ENCODE results near the gene CHSY3.

CHSY3 gene

DNA sequence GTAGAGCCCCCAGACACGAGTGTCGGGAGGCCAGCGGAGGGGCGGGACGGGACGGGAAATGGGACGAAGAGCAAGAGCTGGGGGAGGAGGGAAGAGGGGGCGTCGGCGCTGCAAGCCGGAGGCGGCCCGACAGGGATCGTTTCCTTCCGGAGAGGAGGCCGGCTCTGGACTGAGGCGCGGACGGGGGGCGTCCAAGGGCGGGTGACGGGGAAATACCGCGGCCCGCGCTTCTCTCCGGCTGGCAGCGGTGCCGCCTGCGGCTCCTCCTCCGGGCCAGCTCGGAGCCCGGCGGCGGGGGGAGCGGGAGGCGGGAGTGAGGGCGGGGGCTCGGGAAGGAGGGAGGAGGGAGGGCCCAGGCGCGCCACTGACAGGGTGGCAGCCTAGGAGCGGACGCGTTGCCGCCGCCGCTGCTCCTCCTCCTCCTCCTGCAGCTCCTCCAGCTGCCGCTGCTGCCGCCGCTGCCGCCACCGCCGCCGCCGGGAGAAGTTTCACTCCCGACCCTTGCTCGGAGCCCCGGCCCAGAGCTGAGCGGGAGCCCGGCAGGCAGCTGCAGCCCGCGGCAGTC is at the start of gene CHSY3:
TSS of gene CHSY3 (plus strand) at position 364 of the 565 bp plus-strand sequence.
- Mint-ChIP-seq H3K4me1 (ENCODE audit: low read depth) (peaks cover 11% of the 10 kb centered on the region), H3K27me3 (ENCODE audit: low read depth) (peaks cover 60% of the 10 kb centered on the region), H3K36me3 (ENCODE audit: low read depth) (no peaks in the 10 kb centered on the region), H3K27ac (peak within 1 kb of the TSS; percentile 23), H3K4me3 (peak within 1 kb of the TSS; percentile 82), H3K9me3 (no peaks in the 10 kb centered on the region)

GRCh38 chr5:129856325-129856724 is 47.9 kb upstream of the CHSY3 start:
- Mint-ChIP-seq H3K4me1 (ENCODE audit: low read depth) (no peaks in the 10 kb centered on the region), H3K4me3 (no peak overlapping the region), H3K9me3 (no peaks in the 10 kb centered on the region), H3K27me3 (ENCODE audit: low read depth) (no peaks in the 10 kb centered on the region), H3K27ac (no peak overlapping the region), H3K36me3 (ENCODE audit: low read depth) (no peaks in the 10 kb centered on the region)

DNA sequence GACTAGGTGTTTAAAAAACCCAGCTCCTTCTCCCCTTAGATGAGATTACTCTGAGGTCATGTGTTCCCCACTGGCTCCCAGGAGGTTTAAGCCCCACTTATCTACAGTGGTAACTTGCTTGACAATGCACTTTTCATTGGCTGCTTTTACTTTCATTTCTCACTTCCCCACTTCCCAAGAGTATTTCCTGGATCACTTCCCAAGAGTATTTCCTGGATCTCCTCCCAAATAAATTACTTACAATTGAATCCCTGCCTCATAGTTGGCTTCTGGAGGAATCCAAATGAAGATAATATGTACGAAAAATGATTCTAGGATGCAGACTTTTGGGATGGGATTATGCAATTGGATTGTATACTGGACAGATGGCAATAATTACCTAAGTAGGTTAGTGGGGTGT is 47.1 kb upstream of the CHSY3 start:
- no peaks in the 10 kb centered on the region for H3K36me3 Mint-ChIP-seq (ENCODE audit: low read depth)
- H3K4me3 Mint-ChIP-seq, result no peak overlapping the region
- H3K27ac Mint-ChIP-seq, result no peak overlapping the region
- H3K4me1 Mint-ChIP-seq (ENCODE audit: low read depth), result no peaks in the 10 kb centered on the region
- no peaks in the 10 kb centered on the region for H3K27me3 Mint-ChIP-seq (ENCODE audit: low read depth)
- no peaks in the 10 kb centered on the region for H3K9me3 Mint-ChIP-seq

DNA sequence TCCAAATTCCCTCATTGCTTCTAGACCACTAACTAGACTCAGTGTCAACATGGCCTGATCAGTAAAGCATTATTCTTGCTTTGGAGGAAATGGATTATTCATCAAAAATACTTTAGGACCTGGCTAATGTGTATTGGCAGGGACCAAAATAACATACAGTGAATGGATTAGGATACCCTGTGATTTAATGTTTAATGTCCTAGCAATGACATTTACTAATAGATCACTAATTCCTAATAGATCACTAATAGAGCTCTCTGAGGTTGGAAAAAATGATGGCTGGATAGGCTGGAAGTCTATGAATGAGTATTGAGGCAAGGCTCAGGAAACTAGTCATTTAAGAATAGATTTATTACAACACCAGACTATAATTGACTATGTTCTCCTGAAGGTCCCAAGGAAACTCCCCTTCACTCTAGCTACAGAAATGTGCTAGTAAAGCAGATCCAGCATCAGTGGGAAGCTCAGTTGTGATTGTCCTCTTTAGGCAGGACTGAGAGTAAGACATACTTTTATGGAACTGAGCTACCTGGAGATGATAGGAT is 46.1 kb upstream of the CHSY3 start:
- Mint-ChIP-seq H3K27me3 (ENCODE audit: low read depth) (no peaks in the 10 kb centered on the region), H3K27ac (no peak overlapping the region), H3K4me3 (no peak overlapping the region), H3K9me3 (no peaks in the 10 kb centered on the region), H3K4me1 (ENCODE audit: low read depth) (no peaks in the 10 kb centered on the region), H3K36me3 (ENCODE audit: low read depth) (no peaks in the 10 kb centered on the region)

DNA sequence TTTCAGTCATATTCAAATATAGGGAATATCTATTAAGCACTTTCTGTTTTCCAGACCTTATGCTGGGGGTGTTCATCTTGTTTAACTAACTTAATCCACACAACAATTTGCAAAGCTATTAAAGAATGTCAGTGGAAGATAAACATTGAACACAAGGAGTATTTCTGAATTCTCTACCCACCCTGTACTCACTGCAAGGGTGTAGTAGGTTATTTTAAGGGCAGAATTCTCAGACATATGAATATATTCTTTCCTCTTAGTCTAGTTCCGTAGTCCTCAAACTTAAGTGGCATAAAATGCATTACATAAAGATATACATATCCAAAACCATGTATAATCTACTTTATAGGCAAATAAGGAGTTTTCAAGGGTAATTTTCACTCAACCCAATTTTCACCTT is 19.9 kb upstream of the CHSY3 start:
- Mint-ChIP-seq H3K36me3 (ENCODE audit: low read depth) (no peaks in the 10 kb centered on the region), H3K9me3 (no peaks in the 10 kb centered on the region), H3K27ac (no peak overlapping the region)

GRCh38 chr5:129899454-129899853 is 4.8 kb upstream of the CHSY3 start:
- Mint-ChIP-seq H3K4me1 (ENCODE audit: low read depth) (peaks cover 3% of the 10 kb centered on the region), H3K9me3 (no peaks in the 10 kb centered on the region), H3K36me3 (ENCODE audit: low read depth) (no peaks in the 10 kb centered on the region), H3K27ac (no peak overlapping the region), H3K27me3 (ENCODE audit: low read depth) (peaks cover 32% of the 10 kb centered on the region), H3K4me3 (no peak overlapping the region)

More for the DNA sequence above, 19.9 kb upstream of the CHSY3 start:
- H3K27me3 Mint-ChIP-seq (ENCODE audit: low read depth), result no peaks in the 10 kb centered on the region
- H3K4me1 Mint-ChIP-seq (ENCODE audit: low read depth), result no peaks in the 10 kb centered on the region
- no peak overlapping the region for H3K4me3 Mint-ChIP-seq

GRCh38 chr5:129902816-129903215 is 1.4 kb upstream of the CHSY3 start:
- Mint-ChIP-seq H3K4me3 (no peak overlapping the region), H3K27me3 (ENCODE audit: low read depth) (peaks cover 54% of the 10 kb centered on the region), H3K36me3 (ENCODE audit: low read depth) (no peaks in the 10 kb centered on the region), H3K27ac (no peak overlapping the region), H3K9me3 (no peaks in the 10 kb centered on the region), H3K4me1 (ENCODE audit: low read depth) (peaks cover 11% of the 10 kb centered on the region)

DNA sequence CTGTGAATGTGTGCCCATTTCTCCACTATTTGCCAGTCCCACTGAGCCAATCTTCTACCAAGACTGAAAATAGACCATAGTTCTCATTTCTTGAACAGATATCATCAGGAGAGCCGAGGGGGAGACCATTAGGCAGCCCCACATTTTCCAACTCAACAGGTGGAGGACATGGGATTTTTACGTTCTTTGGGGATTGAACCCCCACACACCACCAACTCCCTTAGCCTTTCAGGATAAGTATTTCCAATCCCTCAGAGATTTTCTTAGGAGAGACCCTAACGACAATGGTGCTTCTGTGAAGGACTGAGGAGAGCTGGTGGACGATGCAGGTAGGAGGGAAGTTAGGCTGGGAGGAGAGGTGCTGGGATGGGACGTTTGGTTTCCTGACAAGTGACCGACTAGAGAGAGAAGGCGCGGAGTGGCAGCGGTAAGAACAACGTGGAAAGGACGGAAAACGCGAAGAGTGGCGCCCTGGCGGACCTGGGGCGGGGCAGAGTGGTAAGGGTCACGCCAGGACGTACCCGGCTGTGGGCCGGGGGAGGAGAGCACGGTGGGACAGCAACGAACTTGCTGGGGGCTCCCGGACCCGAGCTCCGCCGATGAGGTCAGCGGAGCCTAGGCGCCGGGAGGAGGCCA is 681 bp upstream of the CHSY3 start:
- H3K27me3 Mint-ChIP-seq (ENCODE audit: low read depth), result peaks cover 60% of the 10 kb centered on the region
- H3K4me3 Mint-ChIP-seq, result peak overlapping the region; percentile 82
- H3K4me1 Mint-ChIP-seq (ENCODE audit: low read depth), result peaks cover 11% of the 10 kb centered on the region
- H3K9me3 Mint-ChIP-seq, result no peaks in the 10 kb centered on the region
- peak overlapping the region; percentile 23 for H3K27ac Mint-ChIP-seq
- H3K36me3 Mint-ChIP-seq (ENCODE audit: low read depth), result no peaks in the 10 kb centered on the region

DNA sequence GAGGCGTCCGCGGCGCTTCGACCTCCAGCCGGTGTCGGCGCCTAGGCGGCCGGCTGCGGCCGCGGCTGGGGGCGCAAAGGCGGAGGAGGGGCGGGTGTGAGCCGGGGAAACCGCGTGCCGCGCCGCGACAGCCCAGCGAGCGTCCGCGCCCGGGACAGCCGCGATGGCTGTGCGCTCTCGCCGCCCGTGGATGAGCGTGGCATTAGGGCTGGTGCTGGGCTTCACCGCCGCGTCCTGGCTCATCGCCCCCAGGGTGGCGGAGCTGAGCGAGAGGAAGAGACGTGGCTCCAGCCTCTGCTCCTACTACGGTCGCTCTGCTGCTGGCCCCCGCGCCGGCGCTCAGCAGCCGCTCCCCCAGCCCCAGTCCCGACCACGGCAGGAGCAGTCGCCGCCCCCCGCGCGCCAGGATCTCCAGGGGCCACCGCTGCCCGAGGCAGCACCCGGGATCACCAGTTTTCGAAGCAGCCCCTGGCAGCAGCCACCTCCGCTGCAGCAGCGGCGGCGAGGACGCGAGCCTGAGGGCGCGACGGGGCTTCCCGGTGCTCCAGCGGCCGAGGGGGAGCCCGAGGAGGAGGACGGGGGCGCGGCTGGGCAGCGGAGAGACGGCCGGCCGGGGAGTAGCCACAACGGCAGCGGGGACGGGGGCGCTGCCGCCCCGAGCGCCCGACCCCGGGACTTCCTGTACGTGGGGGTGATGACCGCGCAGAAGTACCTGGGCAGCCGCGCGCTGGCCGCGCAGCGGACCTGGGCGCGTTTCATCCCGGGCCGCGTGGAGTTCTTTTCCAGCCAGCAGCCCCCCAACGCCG is 605 bp downstream of the CHSY3 start:
- Mint-ChIP-seq H3K4me3 (no peak overlapping the region), H3K4me1 (ENCODE audit: low read depth) (peaks cover 11% of the 10 kb centered on the region), H3K27ac (no peak overlapping the region), H3K27me3 (ENCODE audit: low read depth) (peaks cover 60% of the 10 kb centered on the region), H3K9me3 (no peaks in the 10 kb centered on the region), H3K36me3 (ENCODE audit: low read depth) (no peaks in the 10 kb centered on the region)

DNA sequence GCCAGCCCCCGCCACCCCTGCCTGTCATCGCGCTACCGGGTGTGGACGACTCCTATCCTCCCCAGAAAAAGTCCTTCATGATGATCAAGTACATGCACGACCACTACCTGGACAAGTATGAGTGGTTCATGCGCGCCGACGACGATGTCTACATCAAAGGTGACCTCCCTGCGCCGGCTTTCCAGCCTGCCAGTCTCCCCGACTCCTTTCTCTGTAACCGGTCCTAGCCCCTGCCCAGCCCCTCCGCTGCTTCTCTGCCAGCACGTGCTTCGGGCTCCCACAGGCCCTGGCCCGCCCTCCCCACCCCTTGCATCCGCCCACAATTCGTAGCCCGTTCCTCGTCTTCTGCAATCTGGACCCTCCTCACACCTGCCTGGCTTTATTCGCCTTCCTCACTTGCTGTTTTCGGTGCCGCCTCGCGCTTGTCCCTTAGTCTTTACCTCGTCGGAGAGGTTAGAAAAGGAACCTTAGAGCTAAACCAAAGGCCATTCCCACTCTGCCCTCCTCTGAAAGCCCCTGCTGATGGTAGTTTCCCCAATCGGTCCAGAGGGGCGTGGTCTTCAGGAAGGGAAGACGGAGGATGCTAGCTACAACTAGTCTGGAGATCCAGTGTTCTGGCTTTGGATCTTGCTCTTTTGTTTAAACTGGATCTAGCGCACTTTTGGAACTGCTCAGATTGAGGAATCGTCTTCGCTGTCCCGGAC is 1.4 kb downstream of the CHSY3 start:
- no peaks in the 10 kb centered on the region for H3K9me3 Mint-ChIP-seq
- peaks cover 11% of the 10 kb centered on the region for H3K4me1 Mint-ChIP-seq (ENCODE audit: low read depth)
- no peaks in the 10 kb centered on the region for H3K36me3 Mint-ChIP-seq (ENCODE audit: low read depth)
- no peak overlapping the region for H3K27ac Mint-ChIP-seq
- H3K27me3 Mint-ChIP-seq (ENCODE audit: low read depth), result peaks cover 58% of the 10 kb centered on the region
- peak overlapping the region; percentile 76 for H3K4me3 Mint-ChIP-seq

DNA sequence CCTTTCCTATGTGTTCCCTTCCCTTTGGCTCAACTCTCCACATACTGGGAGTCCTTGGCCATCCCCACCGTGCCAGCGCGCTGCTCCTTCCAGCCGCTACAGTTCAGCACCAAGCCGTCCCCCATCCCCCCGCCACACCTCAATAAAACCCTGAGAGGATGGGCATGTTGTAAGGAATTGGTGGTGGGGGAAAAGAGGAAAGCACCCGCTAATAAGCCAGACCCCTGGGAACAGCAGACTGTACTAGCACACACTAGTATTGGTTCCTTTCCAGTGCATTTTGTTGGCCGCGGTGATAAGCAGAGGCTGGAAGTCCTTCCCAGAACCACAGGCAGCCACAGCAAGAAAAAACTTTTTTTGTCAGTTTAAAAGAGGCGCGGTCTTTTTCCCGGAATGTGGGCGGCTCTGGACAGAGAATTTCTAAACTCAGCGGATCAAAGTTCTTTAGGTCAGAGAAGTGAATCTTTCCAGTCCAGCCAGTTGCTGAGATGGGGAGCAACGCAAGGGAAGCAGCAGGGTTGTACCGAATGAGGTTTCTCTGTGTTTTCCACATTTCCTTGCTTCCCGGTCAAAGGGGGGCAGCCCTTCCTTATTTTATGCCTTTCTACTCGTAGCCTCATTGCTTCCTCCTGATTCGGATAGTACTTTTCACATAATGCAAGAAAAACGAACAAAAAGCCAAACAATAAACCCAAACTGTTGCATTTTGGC is 2.1 kb downstream of the CHSY3 start:
- H3K4me3 Mint-ChIP-seq, result peak overlapping the region; percentile 76
- no peaks in the 10 kb centered on the region for H3K36me3 Mint-ChIP-seq (ENCODE audit: low read depth)
- H3K9me3 Mint-ChIP-seq, result no peaks in the 10 kb centered on the region
- peaks cover 11% of the 10 kb centered on the region for H3K4me1 Mint-ChIP-seq (ENCODE audit: low read depth)
- peaks cover 57% of the 10 kb centered on the region for H3K27me3 Mint-ChIP-seq (ENCODE audit: low read depth)
- H3K27ac Mint-ChIP-seq, result no peak overlapping the region

DNA sequence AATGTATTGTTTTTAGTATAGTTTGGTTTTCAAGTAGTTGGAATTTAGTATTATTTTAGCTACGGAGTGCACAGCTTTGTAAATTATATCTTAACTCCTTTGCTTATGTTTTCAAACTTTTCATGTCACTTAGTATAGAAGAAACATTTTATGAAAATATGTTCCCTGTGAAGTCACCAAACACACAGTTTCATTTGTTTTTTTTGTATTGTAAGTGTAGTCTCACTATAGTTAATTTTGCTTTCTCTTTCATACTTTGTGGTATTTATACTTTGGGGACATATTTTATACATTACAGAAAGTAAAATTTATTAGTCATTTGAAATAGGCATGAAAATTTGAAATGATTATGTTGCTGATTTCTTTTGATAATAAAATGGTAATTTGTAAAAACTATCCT is 5.0 kb downstream of the CHSY3 start:
- Mint-ChIP-seq H3K4me1 (ENCODE audit: low read depth) (peaks cover 8% of the 10 kb centered on the region), H3K27ac (no peak overlapping the region), H3K36me3 (ENCODE audit: low read depth) (no peaks in the 10 kb centered on the region), H3K9me3 (no peaks in the 10 kb centered on the region), H3K27me3 (ENCODE audit: low read depth) (peaks cover 33% of the 10 kb centered on the region), H3K4me3 (no peak overlapping the region)

GRCh38 chr5:129912601-129913255 is 8.5 kb downstream of the CHSY3 start:
- Mint-ChIP-seq H3K9me3 (no peaks in the 10 kb centered on the region), H3K27me3 (ENCODE audit: low read depth) (peaks cover 11% of the 10 kb centered on the region), H3K4me1 (ENCODE audit: low read depth) (no peaks in the 10 kb centered on the region), H3K36me3 (ENCODE audit: low read depth) (no peaks in the 10 kb centered on the region), H3K4me3 (no peak overlapping the region), H3K27ac (no peak overlapping the region)
